Ishikawa (cell line): ENCODE measurements around the gene PBXIP1.

ENCODE experiments used
- CEBPB ChIP-seq: IDR thresholded peaks from 2 replicates; pipeline ENCODE4 v1.6.1; 2012
- EP300 ChIP-seq: IDR thresholded peaks from 2 replicates; pipeline ENCODE4 v1.6.1; 2012; ENCODE audit warnings: borderline replicate concordance
- MAX ChIP-seq: IDR thresholded peaks from 2 replicates; pipeline ENCODE4 v1.6.1; 2012
- RAD21 ChIP-seq: IDR thresholded peaks from 2 replicates; pipeline ENCODE4 v1.6.1; 2012; ENCODE audit warnings: low read depth
- TAF1 ChIP-seq: IDR thresholded peaks from 2 replicates; pipeline ENCODE4 v1.6.1; 2012; ENCODE audit warnings: low read depth, mild to moderate bottlenecking

GRCh38 chr1:154912755-154913154 is 43.1 kb downstream of the PBXIP1 start:
- TF ChIP-seq MAX (no peak), TAF1 (no peak), EP300 (no peak), RAD21 (no peak), CEBPB (no peak)
